PC-3 (cell line): Measurements from ENCODE around the gene EHMT2. TPM values are rescaled to one million over a fixed set of nuclear protein-coding genes. Genes with fewer than 3 reads are reported as not detected.

Experiments used
- ATAC-seq: fragments of 200-7000 bp; cut with Tn5 transposase; 2 replicates; pipeline ENCODE4 v1.9.1; 2020; ENCODE audit warnings: mild to moderate bottlenecking, moderate library complexity
- BruUV-seq: library from RNA; stranded (reverse); fragments of 400-500 nt; replicated peaks from 2 replicates; lab custom pipeline; 2021; lab: Mats Ljungman, UMichigan
- CTCF ChIA-PET: fragments of 300-600 bp; sonication (Branson Sonifier 250); formaldehyde crosslinking; loops from one replicate; lab custom pipeline; 2022; ENCODE audit warnings: antibody characterized with exemption; lab: Charles Lee
- POLR2A ChIA-PET: fragments of 300-600 bp; sonication (Branson Sonifier 250); formaldehyde crosslinking; loops from one replicate; lab custom pipeline; 2022; ENCODE audit warnings: antibody characterized with exemption; ENCODE audit not compliant: unreplicated experiment; lab: Charles Lee
- DNase-seq: peaks from one replicate; pipeline ENCODE4 v3.0.0-alpha.2; 2015
- H2AFZ ChIP-seq: fragments of 300-600 bp; sonication (generic); 2 replicates; pipeline ENCODE4 v1.6.0; 2016; ENCODE audit warnings: antibody characterized with exemption, low read length
- H3F3A ChIP-seq: fragments of 300-600 bp; sonication (generic); one replicate; pipeline ENCODE4 v1.6.0; 2017; ENCODE audit warnings: antibody characterized with exemption, low read length, control low read depth, mild to moderate bottlenecking; ENCODE audit not compliant: unreplicated experiment
- H3K27ac ChIP-seq: fragments of 300-600 bp; sonication (generic); 2 replicates; pipeline ENCODE4 v1.5.1; 2016; ENCODE audit warnings: mild to moderate bottlenecking, low read length
- H3K27me3 ChIP-seq: fragments of 300-600 bp; sonication (generic); 2 replicates; pipeline ENCODE4 v1.6.1; 2016; ENCODE audit warnings: low read length, mixed read lengths
- H3K36me3 ChIP-seq: fragments of 300-600 bp; sonication (generic); 2 replicates; pipeline ENCODE4 v1.6.1; 2016; ENCODE audit warnings: low read depth, mixed run types, low read length, mixed read lengths
- H3K4me1 ChIP-seq: fragments of 300-600 bp; sonication (generic); 2 replicates; pipeline ENCODE4 v1.5.1; 2016; ENCODE audit warnings: low read length; ENCODE audit not compliant: insufficient read depth
- H3K4me2 ChIP-seq: fragments of 300-600 bp; sonication (generic); 2 replicates; pipeline ENCODE4 v1.6.0; 2016; ENCODE audit warnings: low read length
- H3K4me3 ChIP-seq: fragments of 300-600 bp; sonication (generic); 2 replicates; pipeline ENCODE4 v1.5.1; 2016; ENCODE audit warnings: mild to moderate bottlenecking, low read length, mixed read lengths
- H3K79me2 ChIP-seq: fragments of 300-600 bp; sonication (generic); 2 replicates; pipeline ENCODE4 v1.6.1; 2017; ENCODE audit warnings: low read length, mixed read lengths
- H3K9ac ChIP-seq: fragments of 300-600 bp; sonication (generic); 2 replicates; pipeline ENCODE4 v1.6.0; 2016; ENCODE audit warnings: mild to moderate bottlenecking, low read length
- H3K9me2 ChIP-seq: fragments of 300-600 bp; sonication (generic); replicated peaks from 2 replicates; pipeline ENCODE4 v1.6.1; 2016; ENCODE audit warnings: mixed run types, low read length, mixed read lengths
- H3K9me3 ChIP-seq: fragments of 300-600 bp; sonication (generic); 2 replicates; pipeline ENCODE4 v1.6.1; 2016; ENCODE audit warnings: low read length, mixed read lengths
- H4K20me1 ChIP-seq: fragments of 300-600 bp; sonication (generic); 2 replicates; pipeline ENCODE4 v1.6.1; 2016; ENCODE audit warnings: low read length, mixed read lengths
- CTCF ChIP-seq: fragments of 300-600 bp; sonication (generic); conservative IDR thresholded peaks from 2 replicates; pipeline ENCODE4 v1.5.1; 2017; ENCODE audit warnings: antibody characterized with exemption, low read depth, mild to moderate bottlenecking, low read length
- EZH2 ChIP-seq: fragments of 300-600 bp; sonication (generic); IDR thresholded peaks from one replicate; pipeline ENCODE4 v1.6.1; 2017; ENCODE audit warnings: antibody characterized with exemption, mild to moderate bottlenecking, low read length; ENCODE audit not compliant: unreplicated experiment
- EZH2phosphoT487 ChIP-seq: fragments of 300-600 bp; sonication (generic); IDR thresholded peaks from 2 replicates; pipeline ENCODE4 v1.6.1; 2018; ENCODE audit warnings: mild to moderate bottlenecking, antibody characterized with exemption, low read length, borderline replicate concordance
- intact Hi-C: fragments of 100-400 bp; cut with micrococcal nuclease; formaldehyde crosslinking; loops from 2 replicates; pipeline ENCODE4 v1.9.0; 2023
- total RNA-seq: library from RNA; depleted of rRNA; stranded (reverse); fragments of >200 nt; gene quantifications from 2 replicates; pipeline ENCODE4 v1.2.3, GENCODE V29; 2014

EHMT2 gene
- total RNA-seq, 1 experiment from 2014 or later, result 74.5 TPM

DNA sequence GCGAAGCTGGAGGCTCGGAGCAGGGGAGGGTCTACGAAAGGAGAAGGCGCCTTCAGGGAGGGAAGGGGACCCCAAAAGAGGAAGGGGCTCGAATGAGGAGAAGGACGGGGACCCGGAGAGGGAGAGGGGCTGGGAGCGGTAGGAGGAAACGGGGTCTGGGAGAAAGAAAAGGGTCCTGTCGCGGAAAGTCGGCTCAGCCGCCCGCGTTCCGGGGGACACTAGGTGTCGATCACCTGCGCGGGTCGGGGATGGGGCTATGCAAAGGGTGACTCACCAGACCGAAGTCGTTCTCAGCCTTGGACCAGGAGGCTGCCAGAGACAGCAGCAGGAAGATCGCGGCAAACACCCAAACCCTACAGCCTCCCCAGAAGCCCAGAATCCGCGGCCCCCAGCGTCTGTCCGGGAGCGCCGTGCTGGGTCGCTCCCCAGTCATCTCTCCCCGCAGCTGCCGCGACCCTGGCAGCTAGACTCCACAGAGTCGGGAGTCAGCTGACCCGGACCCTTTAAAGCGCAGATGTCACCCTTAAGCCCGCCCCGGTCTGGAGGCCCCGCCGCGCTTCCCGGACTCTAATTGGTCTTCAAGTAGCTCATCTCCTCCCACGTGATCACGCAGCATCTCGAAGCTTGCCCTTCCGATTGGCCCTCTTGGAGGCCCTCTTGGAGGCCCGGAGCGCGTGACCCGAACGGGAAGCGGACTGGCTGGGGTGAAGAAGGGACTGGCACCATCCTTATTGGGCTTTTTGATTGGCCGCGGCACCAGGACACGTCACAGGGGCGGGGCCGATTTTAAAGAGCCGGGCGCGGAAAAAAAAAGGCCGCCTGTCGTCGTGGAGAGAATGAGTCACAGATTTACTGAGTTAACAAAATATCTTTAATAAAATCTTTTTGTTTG, 34.9 kb downstream of the EHMT2 start, which contains the start of gene NEU1:
Gene NEU1 (minus strand): TSS at position 478 of the 892 bp plus-strand sequence. CDS start 45 bp downstream, at position 433.
- BruUV-seq, result TSS peak; percentile 61

DNA sequence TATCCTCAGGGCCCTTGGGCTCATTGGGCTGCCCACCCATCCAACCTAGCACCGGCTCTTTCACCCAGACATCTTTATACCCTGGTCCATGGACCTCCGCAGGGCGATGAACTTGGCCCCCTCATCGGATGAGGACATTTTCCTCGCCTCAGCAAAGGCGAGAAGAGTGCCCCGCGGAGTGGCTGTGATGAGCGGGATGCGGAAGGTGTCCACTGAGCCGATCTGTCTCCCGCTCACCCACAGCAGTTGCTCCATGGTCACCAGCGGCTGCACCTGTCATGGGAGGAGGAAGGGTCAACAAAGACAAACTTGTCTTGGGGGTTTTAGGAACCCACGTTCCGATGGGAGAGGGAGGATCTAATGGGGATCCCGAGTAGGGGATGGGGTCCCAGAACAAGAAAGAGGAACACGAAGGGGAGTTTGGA, 35.6 kb downstream of the EHMT2 start:
- intact Hi-C loops, result loop anchor here (2.0 to 10.0 kb wide), 3 partner anchors 35 to 177 kb away; partner anchors contain the start of genes EHMT2 and LY6G5C
- Histone ChIP-seq H3K9ac (peak overlapping the region; percentile 63), H3K36me3 (peaks cover 7% of the 10 kb centered on the region), H3K4me2 (peak overlapping the region; percentile 95), H3K4me3 (peak overlapping the region; percentile 78), H3F3A (no peaks in the 10 kb centered on the region), H4K20me1 (no peaks in the 10 kb centered on the region), H3K27ac (no peak overlapping the region), H2AFZ (peak overlapping the region; percentile 65), H3K9me2 (no peaks in the 10 kb centered on the region), H3K27me3 (no peaks in the 10 kb centered on the region), H3K9me3 (no peaks in the 10 kb centered on the region), H3K79me2 (0 out of 2 replicates have a peak, but pooled peaks cover 5% of the 10 kb centered on the region), H3K4me1 (peaks cover 5% of the 10 kb centered on the region; the same call in 1 of the 2 replicates)
- ChIA-PET POLR2A (no interaction called here), CTCF (no interaction called here)
- no TSS peak for BruUV-seq
- DNase-seq (no peak), ATAC-seq (no peak)
- TF ChIP-seq EZH2, result no peak
- no peak for TF ChIP-seq EZH2phosphoT487
- no peak for TF ChIP-seq CTCF

More for the DNA sequence above, 34.9 kb downstream of the EHMT2 start, which contains the start of gene NEU1:
- peak; percentile 100 for DNase-seq
- Histone ChIP-seq H3K27ac (peak within 1 kb of the TSS; percentile 77), H3F3A (no peaks in the 10 kb centered on the region), H3K4me1 (peaks cover 5% of the 10 kb centered on the region; the same call in 1 of the 2 replicates), H2AFZ (peak within 1 kb of the TSS; percentile 83), H3K9me2 (no peaks in the 10 kb centered on the region), H3K36me3 (peaks cover 7% of the 10 kb centered on the region), H3K4me3 (peak within 1 kb of the TSS; percentile 79), H3K27me3 (no peaks in the 10 kb centered on the region), H3K9me3 (no peaks in the 10 kb centered on the region), H3K4me2 (peak within 1 kb of the TSS; percentile 95), H4K20me1 (no peaks in the 10 kb centered on the region), H3K79me2 (0 out of 2 replicates have a peak, but pooled peaks cover 5% of the 10 kb centered on the region), H3K9ac (peak within 1 kb of the TSS; percentile 63)
- CTCF ChIA-PET, result interaction anchor here (0.6 to 1.0 kb wide), 3 partner anchors 10 to 39 kb away, joined by 3 to 7 read pairs (median 6); partner anchors contain the start of gene ZBTB12
- TF ChIP-seq EZH2 (no peak), EZH2phosphoT487 (no peak), CTCF (no peak)
- peak; percentile 96 for ATAC-seq
- POLR2A ChIA-PET, result interaction anchor here (0.6 to 1.0 kb wide), 5 partner anchors 10 to 47 kb away, joined by 4 to 13 read pairs (median 6); partner anchors contain the start of genes HSPA1A, HSPA1B and HSPA1L
- intact Hi-C loops, result loop anchor here (1.0 to 10.0 kb wide), 4 partner anchors 28 to 178 kb away; partner anchors contain the start of genes EHMT2 and LY6G5C
